Panc1 (cell line): ENCODE data around the gene NCBP2.

ENCODE experiments used
- POLR2AphosphoS5 ChIP-seq: IDR thresholded peaks from 2 replicates; pipeline ENCODE4 v1.6.1; 2012; ENCODE audit warnings: mild to moderate bottlenecking, low read depth, low read length, moderate library complexity
- TF ChIP-seq, protein P1 (sequence below): fragments of 450-650 bp; IDR thresholded peaks from 2 replicates; pipeline ENCODE4 v1.5.1; 2017; ENCODE audit warnings: mild to moderate bottlenecking
- TF ChIP-seq, protein P2 (sequence below), 2 experiments: IDR thresholded peaks; 2 replicates each; pipeline ENCODE4 v1.6.1; 2011 to 2012; ENCODE audit warnings: low read depth in 2 of 2, control low read depth in 1 of 2, low read length in 1 of 2, mild to moderate bottlenecking in 1 of 2, moderate library complexity in 1 of 2; ENCODE audit not compliant: insufficient read depth in 1 of 2

DNA sequence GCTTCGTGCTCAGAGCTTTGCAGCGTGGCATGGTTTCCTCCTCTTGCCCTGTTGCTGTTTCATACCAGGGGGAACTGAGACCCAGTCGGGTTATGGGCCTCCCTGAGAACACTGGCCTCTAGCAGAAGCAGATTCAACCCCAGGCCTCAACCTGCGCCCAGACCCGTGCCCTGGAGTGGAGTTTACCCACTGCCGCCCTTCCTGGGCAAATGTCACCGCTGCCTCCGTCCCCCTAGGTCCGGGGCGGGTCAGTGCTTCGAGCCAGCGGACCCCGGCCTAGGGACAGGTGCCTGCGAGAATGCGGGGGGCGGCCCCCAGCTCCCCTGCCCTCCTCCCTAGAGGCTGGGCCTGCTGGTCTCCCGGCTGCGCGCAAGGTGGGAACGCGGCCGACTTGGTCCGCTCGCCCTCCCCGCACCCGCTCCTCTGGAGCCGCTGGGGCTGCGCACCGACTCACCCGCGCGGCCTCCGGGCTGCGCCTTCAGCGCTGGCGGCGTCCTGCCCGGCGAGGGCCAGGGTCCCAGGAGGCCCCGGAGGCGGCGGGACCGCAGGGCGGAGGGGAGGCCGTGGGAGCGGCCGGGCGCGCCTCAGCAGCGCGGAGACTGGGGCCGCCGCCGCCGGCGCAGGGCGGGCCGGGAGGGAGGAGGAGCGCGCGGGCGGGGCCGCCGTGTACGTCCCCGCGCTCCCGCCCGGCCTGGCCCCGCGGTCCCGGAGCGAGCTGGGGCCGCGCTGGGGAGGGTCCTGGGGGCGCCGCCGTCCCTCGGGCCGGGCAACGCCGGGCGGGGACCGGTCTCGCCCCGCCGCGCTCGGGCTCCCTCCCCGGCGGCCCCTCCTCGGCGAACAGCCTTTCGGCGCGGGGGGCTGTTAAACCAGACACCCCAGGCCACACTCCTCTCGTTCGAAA, 26.2 kb upstream of the NCBP2 start, which contains the start of gene PIGZ:
- TF ChIP-seq, protein P1, sequence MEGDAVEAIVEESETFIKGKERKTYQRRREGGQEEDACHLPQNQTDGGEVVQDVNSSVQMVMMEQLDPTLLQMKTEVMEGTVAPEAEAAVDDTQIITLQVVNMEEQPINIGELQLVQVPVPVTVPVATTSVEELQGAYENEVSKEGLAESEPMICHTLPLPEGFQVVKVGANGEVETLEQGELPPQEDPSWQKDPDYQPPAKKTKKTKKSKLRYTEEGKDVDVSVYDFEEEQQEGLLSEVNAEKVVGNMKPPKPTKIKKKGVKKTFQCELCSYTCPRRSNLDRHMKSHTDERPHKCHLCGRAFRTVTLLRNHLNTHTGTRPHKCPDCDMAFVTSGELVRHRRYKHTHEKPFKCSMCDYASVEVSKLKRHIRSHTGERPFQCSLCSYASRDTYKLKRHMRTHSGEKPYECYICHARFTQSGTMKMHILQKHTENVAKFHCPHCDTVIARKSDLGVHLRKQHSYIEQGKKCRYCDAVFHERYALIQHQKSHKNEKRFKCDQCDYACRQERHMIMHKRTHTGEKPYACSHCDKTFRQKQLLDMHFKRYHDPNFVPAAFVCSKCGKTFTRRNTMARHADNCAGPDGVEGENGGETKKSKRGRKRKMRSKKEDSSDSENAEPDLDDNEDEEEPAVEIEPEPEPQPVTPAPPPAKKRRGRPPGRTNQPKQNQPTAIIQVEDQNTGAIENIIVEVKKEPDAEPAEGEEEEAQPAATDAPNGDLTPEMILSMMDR, result no peak
- no peak for TF ChIP-seq POLR2AphosphoS5
- TF ChIP-seq, protein P2, sequence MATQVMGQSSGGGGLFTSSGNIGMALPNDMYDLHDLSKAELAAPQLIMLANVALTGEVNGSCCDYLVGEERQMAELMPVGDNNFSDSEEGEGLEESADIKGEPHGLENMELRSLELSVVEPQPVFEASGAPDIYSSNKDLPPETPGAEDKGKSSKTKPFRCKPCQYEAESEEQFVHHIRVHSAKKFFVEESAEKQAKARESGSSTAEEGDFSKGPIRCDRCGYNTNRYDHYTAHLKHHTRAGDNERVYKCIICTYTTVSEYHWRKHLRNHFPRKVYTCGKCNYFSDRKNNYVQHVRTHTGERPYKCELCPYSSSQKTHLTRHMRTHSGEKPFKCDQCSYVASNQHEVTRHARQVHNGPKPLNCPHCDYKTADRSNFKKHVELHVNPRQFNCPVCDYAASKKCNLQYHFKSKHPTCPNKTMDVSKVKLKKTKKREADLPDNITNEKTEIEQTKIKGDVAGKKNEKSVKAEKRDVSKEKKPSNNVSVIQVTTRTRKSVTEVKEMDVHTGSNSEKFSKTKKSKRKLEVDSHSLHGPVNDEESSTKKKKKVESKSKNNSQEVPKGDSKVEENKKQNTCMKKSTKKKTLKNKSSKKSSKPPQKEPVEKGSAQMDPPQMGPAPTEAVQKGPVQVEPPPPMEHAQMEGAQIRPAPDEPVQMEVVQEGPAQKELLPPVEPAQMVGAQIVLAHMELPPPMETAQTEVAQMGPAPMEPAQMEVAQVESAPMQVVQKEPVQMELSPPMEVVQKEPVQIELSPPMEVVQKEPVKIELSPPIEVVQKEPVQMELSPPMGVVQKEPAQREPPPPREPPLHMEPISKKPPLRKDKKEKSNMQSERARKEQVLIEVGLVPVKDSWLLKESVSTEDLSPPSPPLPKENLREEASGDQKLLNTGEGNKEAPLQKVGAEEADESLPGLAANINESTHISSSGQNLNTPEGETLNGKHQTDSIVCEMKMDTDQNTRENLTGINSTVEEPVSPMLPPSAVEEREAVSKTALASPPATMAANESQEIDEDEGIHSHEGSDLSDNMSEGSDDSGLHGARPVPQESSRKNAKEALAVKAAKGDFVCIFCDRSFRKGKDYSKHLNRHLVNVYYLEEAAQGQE (IDR thresholded peaks at IDR 0.05; ENCODE audit: insufficient read depth in 1 of 2, low read depth in 2 of 2, low read length in 1 of 2), result no peak
